HFFc6 (cell line): ENCODE measurements around the gene PIGH. TPM values are rescaled to one million over a fixed set of nuclear protein-coding genes. Genes with fewer than 3 reads are reported as not detected.

Experiments
- DNase-seq: peaks from one replicate; pipeline ENCODE4 v3.0.0-alpha.2; 2018
- H3K27ac Mint-ChIP-seq: 2 replicates; pipeline ENCODE4 v1.8.0; 2020; ENCODE audit warnings: mild to moderate bottlenecking, mixed read lengths
- H3K27me3 Mint-ChIP-seq: 2 replicates; pipeline ENCODE4 v1.8.0; 2021; ENCODE audit warnings: mild to moderate bottlenecking, moderate library complexity, mixed read lengths; ENCODE audit not compliant: insufficient read depth
- H3K36me3 Mint-ChIP-seq: 2 replicates; pipeline ENCODE4 v1.8.0; 2021; ENCODE audit warnings: low read depth, mixed read lengths
- H3K4me1 Mint-ChIP-seq: 2 replicates; pipeline ENCODE4 v1.8.0; 2020; ENCODE audit warnings: low read depth, mixed read lengths
- H3K4me3 Mint-ChIP-seq: 2 replicates; pipeline ENCODE4 v1.8.0; 2020; ENCODE audit warnings: mild to moderate bottlenecking, moderate library complexity, mixed read lengths
- H3K9me3 Mint-ChIP-seq: 2 replicates; pipeline ENCODE4 v1.8.0; 2020; ENCODE audit warnings: mild to moderate bottlenecking, mixed read lengths
- CTCF ChIP-seq: fragments of 200-600 bp; sonication (generic); IDR thresholded peaks from 2 replicates; pipeline ENCODE4 v1.5.0; 2021; ENCODE audit warnings: antibody characterized with exemption, mild to moderate bottlenecking
- total RNA-seq, 6 experiments: library from RNA; stranded (reverse); fragmentation: NEBNext Ultra II Directional; extraction: Animal tissue kit (Norgen Biotek cat#: 25700); gene quantifications; 2 replicates in 1 of 6; 3 replicates in 5 of 6; pipeline ENCODE4 v1.2.3, GENCODE V29; 2021

PIGH gene
- total RNA-seq, 6 experiments from 2014 or later = 6.3 to 9.3 (median 7.8) TPM

- Mint-ChIP-seq H3K9me3 (no peaks in the 10 kb centered on the region), H3K4me3 (no peak overlapping the region), H3K27me3 (peaks cover 31% of the 10 kb centered on the region), H3K27ac (no peak overlapping the region), H3K4me1 (peaks cover 7% of the 10 kb centered on the region), H3K36me3 (no peaks in the 10 kb centered on the region)
- DNase-seq = no peak
- TF ChIP-seq CTCF = no peak
Measured at GRCh38 chr14:67569651-67570290, 30.3 kb downstream of the PIGH start.

GRCh38 chr14:67569011-67569650, 30.9 kb downstream of the PIGH start:
- no peak for DNase-seq
- Mint-ChIP-seq H3K4me1 (peaks cover 7% of the 10 kb centered on the region), H3K4me3 (no peak overlapping the region), H3K27ac (no peak overlapping the region), H3K27me3 (peaks cover 31% of the 10 kb centered on the region), H3K9me3 (no peaks in the 10 kb centered on the region), H3K36me3 (no peaks in the 10 kb centered on the region)
- TF ChIP-seq CTCF = no peak

- H3K27ac Mint-ChIP-seq = no peak overlapping the region
- no peak for TF ChIP-seq CTCF
- H3K27me3 Mint-ChIP-seq = peaks cover 20% of the 10 kb centered on the region
- no peak for DNase-seq
- H3K9me3 Mint-ChIP-seq = no peaks in the 10 kb centered on the region
- no peaks in the 10 kb centered on the region for H3K36me3 Mint-ChIP-seq
- H3K4me3 Mint-ChIP-seq = no peak overlapping the region
- H3K4me1 Mint-ChIP-seq = peaks cover 7% of the 10 kb centered on the region
Measured at GRCh38 chr14:67567654-67568053, 32.4 kb downstream of the PIGH start.

GRCh38 chr14:67566908-67567307, 33.2 kb downstream of the PIGH start:
- peaks cover 17% of the 10 kb centered on the region for H3K27me3 Mint-ChIP-seq
- H3K4me1 Mint-ChIP-seq = peaks cover 7% of the 10 kb centered on the region
- no peak overlapping the region for H3K27ac Mint-ChIP-seq
- H3K4me3 Mint-ChIP-seq = no peak overlapping the region
- TF ChIP-seq CTCF = no peak
- no peaks in the 10 kb centered on the region for H3K9me3 Mint-ChIP-seq
- H3K36me3 Mint-ChIP-seq = no peaks in the 10 kb centered on the region
- no peak for DNase-seq

GRCh38 chr14:67564236-67564635, 35.8 kb downstream of the PIGH start:
- H3K4me1 Mint-ChIP-seq = peaks cover 7% of the 10 kb centered on the region
- TF ChIP-seq CTCF = no peak
- H3K36me3 Mint-ChIP-seq = no peaks in the 10 kb centered on the region
- no peak overlapping the region for H3K27ac Mint-ChIP-seq
- H3K27me3 Mint-ChIP-seq = peaks cover 20% of the 10 kb centered on the region
- no peaks in the 10 kb centered on the region for H3K9me3 Mint-ChIP-seq
- no peak for DNase-seq
- no peak overlapping the region for H3K4me3 Mint-ChIP-seq
